Effector memory CD4-positive, alpha-beta T cell (primary cell): ENCODE results near the gene ABLIM2.
"Not testable (repeated sequence)": the region's sequence is repeated elsewhere in the genome, so short reads cannot be mapped to it uniquely, and the experiment has no call there.

ENCODE experiments used
- DNase-seq, 3 donors: peaks; one replicate each; pipeline ENCODE4 v3.0.0-alpha.2; 2020
- H3K27ac ChIP-seq: 2 replicates; pipeline ENCODE4 v1.7.0; 2013; ENCODE audit warnings: mild to moderate bottlenecking, low read length, moderate library complexity; ENCODE audit not compliant: insufficient read depth, poor library complexity, severe bottlenecking
- H3K27me3 ChIP-seq: replicated peaks from 2 replicates; pipeline ENCODE4 v1.7.0; 2013; ENCODE audit warnings: mild to moderate bottlenecking, low read length; ENCODE audit not compliant: insufficient read depth, control insufficient read depth, poor library complexity, severe bottlenecking
- H3K36me3 ChIP-seq: 2 replicates; pipeline ENCODE4 v1.7.0; 2013; ENCODE audit warnings: mild to moderate bottlenecking, low read length, moderate library complexity; ENCODE audit not compliant: control insufficient read depth, insufficient read depth
- H3K4me1 ChIP-seq: 2 replicates; pipeline ENCODE4 v1.7.0; 2013; ENCODE audit warnings: low read length, mild to moderate bottlenecking; ENCODE audit not compliant: control insufficient read depth, insufficient read depth, poor library complexity, severe bottlenecking
- H3K4me3 ChIP-seq: 2 replicates; pipeline ENCODE4 v1.7.0; 2013; ENCODE audit warnings: low read length, low read depth, mild to moderate bottlenecking; ENCODE audit not compliant: insufficient read depth, poor library complexity, severe bottlenecking
- H3K9me3 ChIP-seq: 2 replicates; pipeline ENCODE4 v1.7.0; 2013; ENCODE audit warnings: mild to moderate bottlenecking, low read length, moderate library complexity; ENCODE audit not compliant: control insufficient read depth

The ABLIM2 gene

GRCh38 chr4:8143392-8144140 lies 15.0 kb downstream of the ABLIM2 start:
- H3K27ac ChIP-seq, result no peak overlapping the region
- H3K4me3 ChIP-seq, result no peak overlapping the region

GRCh38 chr4:8142556-8142955 lies 16.1 kb downstream of the ABLIM2 start:
- Histone ChIP-seq H3K36me3 (no peaks in the 10 kb centered on the region), H3K9me3 (no peaks in the 10 kb centered on the region), H3K4me3 (no peak overlapping the region), H3K27me3 (no peaks in the 10 kb centered on the region), H3K4me1 (no peaks in the 10 kb centered on the region), H3K27ac (no peak overlapping the region)
- DNase-seq, result no peak

More at GRCh38 chr4:8143392-8144140, 15.0 kb downstream of the ABLIM2 start:
- Histone ChIP-seq H3K4me1 (no peaks in the 10 kb centered on the region), H3K27me3 (no peaks in the 10 kb centered on the region), H3K36me3 (no peaks in the 10 kb centered on the region), H3K9me3 (no peaks in the 10 kb centered on the region)
- DNase-seq, result no peak

- Histone ChIP-seq H3K36me3 (no peaks in the 10 kb centered on the region), H3K9me3 (no peaks in the 10 kb centered on the region), H3K4me3 (no peak overlapping the region), H3K27ac (no peak overlapping the region), H3K27me3 (no peaks in the 10 kb centered on the region), H3K4me1 (no peaks in the 10 kb centered on the region)
- no peak for DNase-seq
These were observed 16.7 kb downstream of the ABLIM2 start for GRCh38 chr4:8141935-8142334.

- no peaks in the 10 kb centered on the region for H3K9me3 ChIP-seq
- no peak for DNase-seq
- no peak overlapping the region for H3K27ac ChIP-seq
- H3K4me3 ChIP-seq, result no peak overlapping the region
- H3K4me1 ChIP-seq, result no peaks in the 10 kb centered on the region
- H3K27me3 ChIP-seq, result no peaks in the 10 kb centered on the region
- H3K36me3 ChIP-seq, result no peaks in the 10 kb centered on the region
These were observed 17.7 kb downstream of the ABLIM2 start for GRCh38 chr4:8140915-8141314.

- not testable (repeated sequence) for H3K4me1 ChIP-seq, H3K36me3 ChIP-seq, H3K9me3 ChIP-seq, H3K27me3 ChIP-seq, DNase-seq, H3K4me3 ChIP-seq, H3K27ac ChIP-seq
These were observed 18.9 kb downstream of the ABLIM2 start for GRCh38 chr4:8139726-8140125.

- Histone ChIP-seq H3K4me1 (no peaks in the 10 kb centered on the region), H3K4me3 (no peak overlapping the region), H3K9me3 (no peaks in the 10 kb centered on the region), H3K27me3 (no peaks in the 10 kb centered on the region), H3K27ac (no peak overlapping the region), H3K36me3 (no peaks in the 10 kb centered on the region)
- no peak for DNase-seq
These were observed 21.5 kb downstream of the ABLIM2 start for GRCh38 chr4:8136972-8137710.

GRCh38 chr4:8136529-8136928 lies 22.1 kb downstream of the ABLIM2 start:
- Histone ChIP-seq H3K36me3 (no peaks in the 10 kb centered on the region), H3K4me3 (no peak overlapping the region), H3K9me3 (no peaks in the 10 kb centered on the region), H3K27ac (no peak overlapping the region), H3K4me1 (no peaks in the 10 kb centered on the region), H3K27me3 (no peaks in the 10 kb centered on the region)
- no peak for DNase-seq

GRCh38 chr4:8135666-8136065 lies 22.9 kb downstream of the ABLIM2 start:
- no peaks in the 10 kb centered on the region for H3K9me3 ChIP-seq
- H3K27me3 ChIP-seq, result no peaks in the 10 kb centered on the region
- no peak overlapping the region for H3K27ac ChIP-seq
- DNase-seq, result no peak
- no peaks in the 10 kb centered on the region for H3K4me1 ChIP-seq
- H3K4me3 ChIP-seq, result no peak overlapping the region
- no peaks in the 10 kb centered on the region for H3K36me3 ChIP-seq

GRCh38 chr4:8133897-8134563 lies 24.6 kb downstream of the ABLIM2 start:
- no peak for DNase-seq
- H3K9me3 ChIP-seq, result no peaks in the 10 kb centered on the region
- no peak overlapping the region for H3K4me3 ChIP-seq
- H3K4me1 ChIP-seq, result no peaks in the 10 kb centered on the region
- no peaks in the 10 kb centered on the region for H3K36me3 ChIP-seq
- H3K27ac ChIP-seq, result no peak overlapping the region
- no peaks in the 10 kb centered on the region for H3K27me3 ChIP-seq
